Keratinocyte (primary cell): Measurements from ENCODE around the gene PTBP2.

Source experiments
- CTCF ChIP-seq, 3 experiments: IDR thresholded peaks in 1 of 3; conservative IDR thresholded peaks in 1 of 3; optimal IDR thresholded peaks in 1 of 3; 2 replicates in 2 of 3; 3 replicates in 1 of 3; pipeline versions ENCODE3 to v1.5.1; 2011; ENCODE audit warnings: low read length in 3 of 3, mild to moderate bottlenecking in 3 of 3, moderate library complexity in 2 of 3, control low read depth in 1 of 3, inconsistent platforms in 1 of 3; ENCODE audit not compliant: insufficient read depth in 2 of 3; ENCODE audit errors: extremely low read depth in 1 of 3
- EZH2 ChIP-seq: IDR thresholded peaks from one replicate; pipeline ENCODE4 v1.6.1; 2012; ENCODE audit warnings: inconsistent platforms, mild to moderate bottlenecking, low read length, moderate library complexity

- TF ChIP-seq CTCF (optimal IDR thresholded peaks at IDR 0.05 in 1 of 3, IDR thresholded peaks at IDR 0.05 in 1 of 3, conservative IDR thresholded peaks at IDR 0.05 in 1 of 3; ENCODE audit: extremely low read depth in 1 of 3, insufficient read depth in 2 of 3, low read length in 3 of 3) (no peak), EZH2 (no peak)
These were observed 115.6 kb downstream of the PTBP2 start for GRCh38 chr1:96837057-96837780.
